GM18508 (cell line): Measurements from ENCODE around the gene ZNF678.
A peak's percentile ranks its signal among the peaks of the same experiment; 100 is the strongest.

Source experiments
- ATAC-seq: cut with Tn5 transposase; IDR thresholded peaks from one replicate; pipeline ENCODE4 v1.9.1; 2021; ENCODE audit warnings: moderate number of reproducible peaks; ENCODE audit not compliant: insufficient read depth, unreplicated experiment

ZNF678 gene

GRCh38 chr1:227563324-227564201 lies at the start of gene ZNF678:
TSS of gene ZNF678 (plus strand) at chr1:227563556. CDS start at chr1:227650992, 87,436 bp downstream.
- ATAC-seq, result peak; percentile 89

- no peak for ATAC-seq
These were observed 44.5 kb upstream of the ZNF678 start for GRCh38 chr1:227518876-227519275.

GRCh38 chr1:227521782-227522181 lies 41.6 kb upstream of the ZNF678 start:
- ATAC-seq, result no peak

GRCh38 chr1:227526524-227526923 lies 36.8 kb upstream of the ZNF678 start:
- ATAC-seq, result no peak

- ATAC-seq, result no peak
These were observed 31.2 kb upstream of the ZNF678 start for GRCh38 chr1:227532019-227532619.

GRCh38 chr1:227540170-227541098 lies 22.9 kb upstream of the ZNF678 start:
- no peak for ATAC-seq

GRCh38 chr1:227541129-227541528 lies 22.2 kb upstream of the ZNF678 start:
- no peak for ATAC-seq

- ATAC-seq, result no peak
These were observed 21.6 kb upstream of the ZNF678 start for GRCh38 chr1:227541796-227542152.

GRCh38 chr1:227542153-227543120 lies 20.9 kb upstream of the ZNF678 start:
- ATAC-seq, result peak; percentile 82

- no peak for ATAC-seq
These were observed 19.9 kb upstream of the ZNF678 start for GRCh38 chr1:227543283-227544066.

GRCh38 chr1:227544067-227545050 lies 19.0 kb upstream of the ZNF678 start:
- ATAC-seq, result no peak

- no peak for ATAC-seq
These were observed 18.0 kb upstream of the ZNF678 start for GRCh38 chr1:227545361-227545760.

GRCh38 chr1:227546059-227546458 lies 17.3 kb upstream of the ZNF678 start:
- no peak for ATAC-seq

- no peak for ATAC-seq
These were observed 16.6 kb upstream of the ZNF678 start for GRCh38 chr1:227546598-227547309.

GRCh38 chr1:227547310-227548118 lies 15.8 kb upstream of the ZNF678 start:
- no peak for ATAC-seq

- no peak for ATAC-seq
These were observed 15.3 kb upstream of the ZNF678 start for GRCh38 chr1:227548119-227548397.
